ENCODE data around the gene ANAPC15. TPM values are rescaled to one million over a fixed set of nuclear protein-coding genes. Genes with fewer than 3 reads are reported as not detected.

ANAPC15 gene
- total and polyA plus RNA-seq, 2 of the 13 experiments (the other 11 are each of a cell fraction or from before 2014, with no cell fraction given) = 18.8 to 25.7 TPM

DNA sequence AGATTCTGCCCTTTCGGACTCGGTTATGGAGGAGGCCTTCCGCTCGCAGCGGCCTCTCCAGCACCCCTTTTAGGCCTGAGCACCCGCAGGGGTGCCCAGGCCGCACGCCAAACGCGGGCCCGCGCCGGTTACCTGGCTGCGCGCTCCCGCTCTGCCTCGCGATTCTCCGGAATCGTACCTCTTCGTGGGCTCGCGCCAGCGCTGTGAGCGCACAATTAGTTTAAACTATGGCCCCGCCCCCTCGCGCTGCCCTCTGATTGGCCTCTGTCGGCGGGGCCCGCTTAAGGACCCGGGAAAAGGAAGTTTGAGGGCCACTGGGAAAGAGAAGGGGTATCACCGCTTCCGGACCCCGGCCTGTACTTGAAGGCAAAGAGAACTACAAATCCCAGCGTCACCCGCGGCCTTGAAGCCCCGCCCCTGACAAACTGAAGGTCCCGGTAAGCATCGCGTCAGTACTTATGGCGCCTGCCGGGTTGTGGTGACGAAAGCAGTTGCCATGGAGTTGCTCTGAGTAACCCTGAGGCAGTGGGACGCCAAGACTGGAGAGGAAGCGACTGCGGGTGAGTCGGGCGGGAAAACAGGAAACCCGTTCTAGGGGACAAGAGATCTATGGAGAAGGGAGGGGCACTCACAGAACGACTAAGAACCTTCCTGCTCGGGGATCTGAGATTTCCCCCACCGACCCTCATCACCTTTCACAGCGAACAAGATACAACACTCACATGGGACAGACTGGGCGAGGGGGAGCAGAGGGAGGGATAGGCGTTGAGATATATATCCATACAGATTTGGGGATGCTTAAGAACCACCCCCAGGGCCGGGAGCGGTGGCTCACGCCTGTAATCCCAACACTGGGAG, 31.9 kb downstream of the ANAPC15 start, which contains the start of the genes LRRC51 and NUMA1 (continued):
- TF ChIP-seq NR2F1 (CRISPR knock-in tag; IDR thresholded peaks at IDR 0.05) (no peak), ZNF766 (CRISPR knock-in tag; IDR thresholded peaks at IDR 0.05; ENCODE audit: borderline replicate concordance) (no peak), ZBTB8A (CRISPR knock-in tag; IDR thresholded peaks at IDR 0.05; ENCODE audit: borderline replicate concordance, low read depth) (no peak), HHEX (CRISPR knock-in tag; IDR thresholded peaks at IDR 0.05) (no peak), HNRNPUL1 (IDR thresholded peaks at IDR 0.05; ENCODE audit: low read depth, low read length) (no peak), HCFC1 (IDR thresholded peaks at IDR 0.05; ENCODE audit: low read depth, low read length) (peak; percentile 92), SMC3 (IDR thresholded peaks at IDR 0.05; ENCODE audit: low read length) (no peak), REPIN1 (CRISPR knock-in tag; IDR thresholded peaks at IDR 0.05; ENCODE audit: borderline replicate concordance, low read depth) (no peak)
- TF ChIP-seq, protein P1, sequence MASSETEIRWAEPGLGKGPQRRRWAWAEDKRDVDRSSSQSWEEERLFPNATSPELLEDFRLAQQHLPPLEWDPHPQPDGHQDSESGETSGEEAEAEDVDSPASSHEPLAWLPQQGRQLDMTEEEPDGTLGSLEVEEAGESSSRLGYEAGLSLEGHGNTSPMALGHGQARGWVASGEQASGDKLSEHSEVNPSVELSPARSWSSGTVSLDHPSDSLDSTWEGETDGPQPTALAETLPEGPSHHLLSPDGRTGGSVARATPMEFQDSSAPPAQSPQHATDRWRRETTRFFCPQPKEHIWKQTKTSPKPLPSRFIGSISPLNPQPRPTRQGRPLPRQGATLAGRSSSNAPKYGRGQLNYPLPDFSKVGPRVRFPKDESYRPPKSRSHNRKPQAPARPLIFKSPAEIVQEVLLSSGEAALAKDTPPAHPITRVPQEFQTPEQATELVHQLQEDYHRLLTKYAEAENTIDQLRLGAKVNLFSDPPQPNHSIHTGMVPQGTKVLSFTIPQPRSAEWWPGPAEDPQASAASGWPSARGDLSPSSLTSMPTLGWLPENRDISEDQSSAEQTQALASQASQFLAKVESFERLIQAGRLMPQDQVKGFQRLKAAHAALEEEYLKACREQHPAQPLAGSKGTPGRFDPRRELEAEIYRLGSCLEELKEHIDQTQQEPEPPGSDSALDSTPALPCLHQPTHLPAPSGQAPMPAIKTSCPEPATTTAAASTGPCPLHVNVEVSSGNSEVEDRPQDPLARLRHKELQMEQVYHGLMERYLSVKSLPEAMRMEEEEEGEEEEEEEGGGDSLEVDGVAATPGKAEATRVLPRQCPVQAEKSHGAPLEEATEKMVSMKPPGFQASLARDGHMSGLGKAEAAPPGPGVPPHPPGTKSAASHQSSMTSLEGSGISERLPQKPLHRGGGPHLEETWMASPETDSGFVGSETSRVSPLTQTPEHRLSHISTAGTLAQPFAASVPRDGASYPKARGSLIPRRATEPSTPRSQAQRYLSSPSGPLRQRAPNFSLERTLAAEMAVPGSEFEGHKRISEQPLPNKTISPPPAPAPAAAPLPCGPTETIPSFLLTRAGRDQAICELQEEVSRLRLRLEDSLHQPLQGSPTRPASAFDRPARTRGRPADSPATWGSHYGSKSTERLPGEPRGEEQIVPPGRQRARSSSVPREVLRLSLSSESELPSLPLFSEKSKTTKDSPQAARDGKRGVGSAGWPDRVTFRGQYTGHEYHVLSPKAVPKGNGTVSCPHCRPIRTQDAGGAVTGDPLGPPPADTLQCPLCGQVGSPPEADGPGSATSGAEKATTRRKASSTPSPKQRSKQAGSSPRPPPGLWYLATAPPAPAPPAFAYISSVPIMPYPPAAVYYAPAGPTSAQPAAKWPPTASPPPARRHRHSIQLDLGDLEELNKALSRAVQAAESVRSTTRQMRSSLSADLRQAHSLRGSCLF (CRISPR knock-in tag; IDR thresholded peaks at IDR 0.05; ENCODE audit: borderline replicate concordance) = no peak
- TF ChIP-seq, protein P2, sequence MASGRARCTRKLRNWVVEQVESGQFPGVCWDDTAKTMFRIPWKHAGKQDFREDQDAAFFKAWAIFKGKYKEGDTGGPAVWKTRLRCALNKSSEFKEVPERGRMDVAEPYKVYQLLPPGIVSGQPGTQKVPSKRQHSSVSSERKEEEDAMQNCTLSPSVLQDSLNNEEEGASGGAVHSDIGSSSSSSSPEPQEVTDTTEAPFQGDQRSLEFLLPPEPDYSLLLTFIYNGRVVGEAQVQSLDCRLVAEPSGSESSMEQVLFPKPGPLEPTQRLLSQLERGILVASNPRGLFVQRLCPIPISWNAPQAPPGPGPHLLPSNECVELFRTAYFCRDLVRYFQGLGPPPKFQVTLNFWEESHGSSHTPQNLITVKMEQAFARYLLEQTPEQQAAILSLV (CRISPR knock-in tag; IDR thresholded peaks at IDR 0.05; ENCODE audit: borderline replicate concordance) = no peak
- TF ChIP-seq, protein P3, sequence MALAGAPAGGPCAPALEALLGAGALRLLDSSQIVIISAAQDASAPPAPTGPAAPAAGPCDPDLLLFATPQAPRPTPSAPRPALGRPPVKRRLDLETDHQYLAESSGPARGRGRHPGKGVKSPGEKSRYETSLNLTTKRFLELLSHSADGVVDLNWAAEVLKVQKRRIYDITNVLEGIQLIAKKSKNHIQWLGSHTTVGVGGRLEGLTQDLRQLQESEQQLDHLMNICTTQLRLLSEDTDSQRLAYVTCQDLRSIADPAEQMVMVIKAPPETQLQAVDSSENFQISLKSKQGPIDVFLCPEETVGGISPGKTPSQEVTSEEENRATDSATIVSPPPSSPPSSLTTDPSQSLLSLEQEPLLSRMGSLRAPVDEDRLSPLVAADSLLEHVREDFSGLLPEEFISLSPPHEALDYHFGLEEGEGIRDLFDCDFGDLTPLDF (CRISPR knock-in tag; IDR thresholded peaks at IDR 0.05) = peak; percentile 99
- TF ChIP-seq, protein P4, sequence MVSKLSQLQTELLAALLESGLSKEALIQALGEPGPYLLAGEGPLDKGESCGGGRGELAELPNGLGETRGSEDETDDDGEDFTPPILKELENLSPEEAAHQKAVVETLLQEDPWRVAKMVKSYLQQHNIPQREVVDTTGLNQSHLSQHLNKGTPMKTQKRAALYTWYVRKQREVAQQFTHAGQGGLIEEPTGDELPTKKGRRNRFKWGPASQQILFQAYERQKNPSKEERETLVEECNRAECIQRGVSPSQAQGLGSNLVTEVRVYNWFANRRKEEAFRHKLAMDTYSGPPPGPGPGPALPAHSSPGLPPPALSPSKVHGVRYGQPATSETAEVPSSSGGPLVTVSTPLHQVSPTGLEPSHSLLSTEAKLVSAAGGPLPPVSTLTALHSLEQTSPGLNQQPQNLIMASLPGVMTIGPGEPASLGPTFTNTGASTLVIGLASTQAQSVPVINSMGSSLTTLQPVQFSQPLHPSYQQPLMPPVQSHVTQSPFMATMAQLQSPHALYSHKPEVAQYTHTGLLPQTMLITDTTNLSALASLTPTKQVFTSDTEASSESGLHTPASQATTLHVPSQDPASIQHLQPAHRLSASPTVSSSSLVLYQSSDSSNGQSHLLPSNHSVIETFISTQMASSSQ (IDR thresholded peaks at IDR 0.05; ENCODE audit: low read depth) = no peak; the same call in 1 of the 2 replicates
- TF ChIP-seq, protein P4 (CRISPR knock-in tag; IDR thresholded peaks at IDR 0.05; ENCODE audit: borderline replicate concordance) = peak; percentile 46; the same call in 1 of the 2 replicates
